ENCODE data around the gene ABTB1. TPM values are rescaled to one million over a fixed set of nuclear protein-coding genes. Genes with fewer than 3 reads are reported as not detected.

Gene ABTB1
- total and polyA plus RNA-seq, 7 donors, result 18.0 to 75.3 (median 36.5) TPM

DNA sequence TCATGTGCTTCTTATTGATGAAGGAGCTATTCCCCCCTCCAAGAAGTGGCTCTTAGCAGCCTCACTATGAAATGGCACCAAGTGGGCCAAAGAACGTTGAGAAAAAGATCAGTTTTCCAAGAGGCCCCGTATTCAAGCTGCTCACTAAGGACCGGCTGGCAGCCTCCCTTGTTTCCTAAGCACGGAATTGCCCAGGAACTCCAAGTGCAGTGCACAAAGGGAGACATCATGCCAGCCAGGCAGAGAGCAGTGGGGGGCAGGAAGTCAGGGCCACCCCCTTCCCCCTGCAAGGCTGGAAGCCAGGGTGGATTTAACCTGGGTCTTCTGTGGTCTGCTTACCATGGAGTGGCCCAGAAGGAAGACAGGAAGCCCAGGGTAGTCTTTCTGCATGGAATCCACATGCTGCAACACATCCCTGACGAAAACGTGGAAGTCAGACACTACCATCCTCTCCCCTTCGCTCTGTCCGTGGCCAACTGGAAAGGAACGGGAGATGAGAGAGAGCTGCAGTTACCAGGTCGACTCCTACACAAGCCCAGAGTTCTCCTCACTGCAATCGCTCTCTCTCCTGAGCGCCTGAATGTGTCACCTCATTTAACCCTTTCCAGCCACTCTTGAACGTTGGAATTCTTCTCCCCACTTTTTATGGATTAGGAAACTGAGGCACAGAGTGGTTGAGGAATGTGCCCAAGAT, 49.5 kb downstream of the ABTB1 start:
- peak; percentile 29 for DNase-seq
- intact Hi-C loops (cut with DNase I), result no loop called here
- Histone ChIP-seq H3K27ac (peak overlapping the region; percentile 43 to 75 (median 62)), H3K9me3 (no peaks in the 10 kb centered on the region), H3K4me3 (no peak overlapping the region), H3K36me3 (peaks cover 0 to 11% (median 0%) of the 10 kb centered on the region in 4 donors), H3K4me1 (peaks cover 0 to 52% (median 31%) of the 10 kb centered on the region in 4 donors), H3K27me3 (no peaks in the 10 kb centered on the region)
- TF ChIP-seq EP300 (IDR thresholded peaks at IDR 0.05) (no peak), POLR2A (IDR thresholded peaks at IDR 0.05) (no peak), POLR2AphosphoS5 (IDR thresholded peaks at IDR 0.05) (no peak)
- TF ChIP-seq, protein P1, sequence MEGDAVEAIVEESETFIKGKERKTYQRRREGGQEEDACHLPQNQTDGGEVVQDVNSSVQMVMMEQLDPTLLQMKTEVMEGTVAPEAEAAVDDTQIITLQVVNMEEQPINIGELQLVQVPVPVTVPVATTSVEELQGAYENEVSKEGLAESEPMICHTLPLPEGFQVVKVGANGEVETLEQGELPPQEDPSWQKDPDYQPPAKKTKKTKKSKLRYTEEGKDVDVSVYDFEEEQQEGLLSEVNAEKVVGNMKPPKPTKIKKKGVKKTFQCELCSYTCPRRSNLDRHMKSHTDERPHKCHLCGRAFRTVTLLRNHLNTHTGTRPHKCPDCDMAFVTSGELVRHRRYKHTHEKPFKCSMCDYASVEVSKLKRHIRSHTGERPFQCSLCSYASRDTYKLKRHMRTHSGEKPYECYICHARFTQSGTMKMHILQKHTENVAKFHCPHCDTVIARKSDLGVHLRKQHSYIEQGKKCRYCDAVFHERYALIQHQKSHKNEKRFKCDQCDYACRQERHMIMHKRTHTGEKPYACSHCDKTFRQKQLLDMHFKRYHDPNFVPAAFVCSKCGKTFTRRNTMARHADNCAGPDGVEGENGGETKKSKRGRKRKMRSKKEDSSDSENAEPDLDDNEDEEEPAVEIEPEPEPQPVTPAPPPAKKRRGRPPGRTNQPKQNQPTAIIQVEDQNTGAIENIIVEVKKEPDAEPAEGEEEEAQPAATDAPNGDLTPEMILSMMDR (IDR thresholded peaks at IDR 0.05), result no peak
- 82 to 83% methylated on average over 13 of the region's 13 CpGs for WGBS, 2 donors

DNA sequence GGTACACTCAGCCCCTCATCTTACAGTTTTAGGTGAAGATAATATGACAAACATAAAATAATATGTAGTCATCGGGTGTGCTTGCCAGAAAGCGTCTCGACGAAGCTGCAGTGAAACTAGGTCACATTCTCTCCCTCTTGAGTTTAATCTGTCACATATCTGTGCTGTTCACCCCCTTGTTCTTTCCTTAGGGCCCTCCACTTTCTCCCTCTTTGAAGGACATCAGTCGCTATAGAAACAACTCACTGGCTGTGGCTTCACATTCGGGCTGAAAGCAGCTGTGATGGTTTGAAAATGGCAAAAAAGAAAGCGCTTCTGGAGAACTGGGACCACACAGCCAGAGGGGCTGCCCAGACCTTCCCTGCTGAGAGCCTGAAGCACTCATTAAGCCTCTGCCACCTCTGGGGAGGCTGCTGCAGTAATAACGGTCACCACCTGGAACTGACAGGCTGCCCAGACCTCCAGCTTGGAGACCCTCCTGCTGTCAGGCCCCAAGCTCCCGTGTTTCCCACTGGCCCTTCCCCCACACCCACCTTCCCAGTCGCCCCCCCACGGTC, 50.3 kb downstream of the ABTB1 start:
- Histone ChIP-seq H3K36me3 (peaks cover 0 to 11% (median 0%) of the 10 kb centered on the region in 4 donors), H3K27ac (peak overlapping the region; percentile 43 to 75 (median 62)), H3K4me1 (peaks cover 0 to 44% (median 27%) of the 10 kb centered on the region in 4 donors), H3K9me3 (no peaks in the 10 kb centered on the region), H3K27me3 (no peaks in the 10 kb centered on the region), H3K4me3 (peak overlapping the region in 2 of 4 donors; percentile 2 to 11)
- no peak for DNase-seq
- TF ChIP-seq, protein P1 (IDR thresholded peaks at IDR 0.05), result no peak
- TF ChIP-seq EP300 (IDR thresholded peaks at IDR 0.05), result no peak
- TF ChIP-seq POLR2AphosphoS5 (IDR thresholded peaks at IDR 0.05), result no peak
- no peak for TF ChIP-seq POLR2A (IDR thresholded peaks at IDR 0.05)
- WGBS, 2 donors, result 75 to 80% methylated on average over 11 of the region's 11 CpGs
- intact Hi-C loops (cut with DNase I), result no loop called here

DNA sequence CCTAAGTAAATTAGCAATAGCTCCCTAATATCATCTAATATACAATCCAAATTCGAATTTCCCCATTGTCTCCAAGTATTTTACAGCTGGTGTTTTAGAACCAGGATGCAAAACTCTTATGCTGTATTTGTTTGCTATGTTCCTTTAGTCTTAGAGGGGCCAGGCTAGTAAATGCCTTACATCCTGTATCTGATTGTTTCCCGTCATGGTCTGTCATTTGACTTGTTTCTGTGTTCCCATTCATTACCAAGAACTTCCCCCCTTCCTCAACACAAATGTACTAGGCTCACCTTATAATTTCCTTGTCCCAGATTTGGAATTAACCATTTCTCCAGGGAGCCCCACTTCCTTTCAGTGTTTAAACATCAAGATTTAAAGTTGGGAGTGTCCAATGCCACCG, 54.1 kb downstream of the ABTB1 start:
- no peaks in the 10 kb centered on the region for H3K9me3 ChIP-seq
- H3K4me3 ChIP-seq, result no peak overlapping the region
- no peaks in the 10 kb centered on the region for H3K36me3 ChIP-seq
- H3K27ac ChIP-seq, result no peak overlapping the region
- H3K4me1 ChIP-seq, result peaks cover 0 to 30% (median 14%) of the 10 kb centered on the region in 4 donors
- no peak for DNase-seq
- intact Hi-C loops (cut with DNase I), result no loop called here
- H3K27me3 ChIP-seq, result no peaks in the 10 kb centered on the region
- WGBS, 2 donors, result 81 to 87% methylated on average over 3 of the region's 3 CpGs
- TF ChIP-seq POLR2AphosphoS5 (IDR thresholded peaks at IDR 0.05) (no peak), POLR2A (IDR thresholded peaks at IDR 0.05) (no peak), EP300 (IDR thresholded peaks at IDR 0.05) (no peak)
- TF ChIP-seq, protein P1 (IDR thresholded peaks at IDR 0.05), result no peak

GRCh38 chr3:127728417-127729015, 55.8 kb downstream of the ABTB1 start:
- H3K27me3 ChIP-seq, result no peaks in the 10 kb centered on the region
- WGBS, 2 donors, result 80 to 84% methylated on average over 7 of the region's 7 CpGs
- no peak for DNase-seq
- intact Hi-C loops (cut with DNase I), result no loop called here
- no peak for TF ChIP-seq EP300 (IDR thresholded peaks at IDR 0.05)
- H3K27ac ChIP-seq, result no peak overlapping the region
- no peak overlapping the region for H3K4me3 ChIP-seq
- H3K9me3 ChIP-seq, result no peaks in the 10 kb centered on the region
- H3K4me1 ChIP-seq, result peaks cover 0 to 25% (median 3%) of the 10 kb centered on the region in 4 donors
- no peaks in the 10 kb centered on the region for H3K36me3 ChIP-seq

- H3K4me1 ChIP-seq, result peaks cover 0 to 32% (median 9%) of the 10 kb centered on the region in 4 donors
- no peaks in the 10 kb centered on the region for H3K9me3 ChIP-seq
- intact Hi-C loops (cut with DNase I), result no loop called here
- WGBS, 2 donors, result 86 to 92% methylated on average over 4 of the region's 4 CpGs
- H3K36me3 ChIP-seq, result no peaks in the 10 kb centered on the region
- TF ChIP-seq, protein P1 (IDR thresholded peaks at IDR 0.05), result no peak
- TF ChIP-seq POLR2AphosphoS5 (IDR thresholded peaks at IDR 0.05) (peak in 1 of 4 donors; percentile 18), EP300 (IDR thresholded peaks at IDR 0.05) (no peak), POLR2A (IDR thresholded peaks at IDR 0.05) (no peak)
- DNase-seq, result no peak
- H3K27ac ChIP-seq, result no peak overlapping the region
- no peaks in the 10 kb centered on the region for H3K27me3 ChIP-seq
- H3K4me3 ChIP-seq, result no peak overlapping the region
These were observed 56.9 kb downstream of the ABTB1 start for GRCh38 chr3:127729556-127730056.

All from sigmoid colon (tissue), 7 donors.